GM18909 (cell line): Measurements from ENCODE around the gene RMND5B.
A peak's percentile ranks its signal among the peaks of the same experiment; 100 is the strongest.
"Not testable (repeated sequence)": the region's sequence is repeated elsewhere in the genome, so short reads cannot be mapped to it uniquely, and the experiment has no call there.

Experiments used
- ATAC-seq: cut with Tn5 transposase; IDR thresholded peaks from one replicate; pipeline ENCODE4 v1.9.1; 2021; ENCODE audit warnings: mild to moderate bottlenecking; ENCODE audit not compliant: unreplicated experiment, poor library complexity

RMND5B gene, protein sequence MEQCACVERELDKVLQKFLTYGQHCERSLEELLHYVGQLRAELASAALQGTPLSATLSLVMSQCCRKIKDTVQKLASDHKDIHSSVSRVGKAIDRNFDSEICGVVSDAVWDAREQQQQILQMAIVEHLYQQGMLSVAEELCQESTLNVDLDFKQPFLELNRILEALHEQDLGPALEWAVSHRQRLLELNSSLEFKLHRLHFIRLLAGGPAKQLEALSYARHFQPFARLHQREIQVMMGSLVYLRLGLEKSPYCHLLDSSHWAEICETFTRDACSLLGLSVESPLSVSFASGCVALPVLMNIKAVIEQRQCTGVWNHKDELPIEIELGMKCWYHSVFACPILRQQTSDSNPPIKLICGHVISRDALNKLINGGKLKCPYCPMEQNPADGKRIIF

DNA sequence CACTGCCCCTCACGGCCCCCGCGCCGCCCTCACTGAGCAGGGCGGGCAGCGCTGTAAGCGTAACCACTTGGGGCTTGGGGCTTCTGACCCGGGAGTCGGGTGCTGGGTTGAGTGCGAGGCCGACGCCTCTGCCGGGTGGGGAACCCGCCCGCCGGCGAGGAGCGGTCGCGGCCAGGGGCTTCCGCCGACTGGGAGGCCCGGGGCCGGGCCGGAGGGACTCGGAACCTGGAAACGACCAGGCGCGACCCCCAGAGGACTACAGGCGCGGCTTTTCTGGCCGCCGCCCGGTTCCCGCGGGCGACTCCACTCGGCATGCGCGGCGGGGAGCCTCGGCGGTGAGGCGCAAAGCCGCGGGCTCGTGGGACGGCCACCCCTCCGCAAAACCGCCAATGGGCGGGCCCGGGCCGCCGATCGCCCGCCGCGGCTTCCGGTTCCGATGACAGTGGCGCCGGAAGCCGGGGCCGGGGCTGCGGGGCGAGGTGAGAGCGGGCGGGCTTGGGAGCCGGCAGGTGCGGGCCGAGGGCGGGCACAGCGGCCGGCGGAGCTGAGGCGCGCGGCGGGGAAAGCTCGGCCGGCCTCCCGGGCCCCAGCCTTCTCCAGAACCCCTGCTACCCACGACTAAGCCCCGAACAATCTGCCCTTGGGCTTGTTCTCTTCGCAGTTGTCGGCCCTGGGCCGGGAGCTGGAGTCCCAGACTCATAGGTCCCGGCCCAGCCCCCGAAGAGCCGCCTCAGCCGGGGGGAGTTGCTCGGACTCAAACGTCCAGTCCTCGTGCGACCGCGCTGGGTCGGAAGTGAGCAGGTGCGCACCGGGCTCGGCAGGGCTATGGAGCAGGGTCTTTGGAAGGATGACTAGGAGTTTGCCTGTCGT lies at the start of gene RMND5B:
RMND5B (plus strand) TSS at position 439 of the 870 bp plus-strand sequence. CDS start 7,106 bp downstream, outside the sequence.
- ATAC-seq = peak; percentile 85

DNA sequence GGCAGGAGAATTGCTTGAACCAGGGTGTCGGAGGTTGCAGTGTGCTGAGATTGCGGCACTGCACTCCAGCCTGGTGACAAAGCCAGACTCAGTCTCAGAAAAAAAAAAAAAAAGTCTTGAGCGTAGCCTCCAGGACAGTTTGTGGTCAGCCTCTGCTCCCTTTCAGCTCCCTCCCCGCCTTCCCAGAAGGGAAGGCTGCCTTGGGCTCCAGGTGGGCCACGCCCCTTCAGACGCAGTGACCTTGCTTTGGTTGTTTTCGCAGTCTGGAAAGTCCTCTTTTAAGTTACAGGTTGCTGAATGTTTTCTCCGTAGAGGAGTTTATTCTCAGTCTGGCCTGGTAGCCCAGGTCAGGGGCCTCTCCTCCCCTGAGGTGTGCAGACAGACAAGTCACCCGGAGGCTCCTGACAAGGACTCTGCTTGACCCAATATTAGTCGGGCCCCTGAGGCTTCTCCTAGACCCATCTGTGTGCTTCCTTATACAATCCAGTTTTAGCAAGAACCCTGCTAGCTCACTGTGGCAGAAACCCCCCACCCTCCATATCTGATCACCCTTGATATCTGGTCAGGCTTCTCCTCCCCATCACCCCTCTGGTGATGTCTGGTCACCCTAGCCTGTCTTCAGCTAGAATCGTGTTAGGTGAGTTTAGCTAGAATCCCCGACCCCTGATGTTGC lies 49.1 kb upstream of the RMND5B start:
- ATAC-seq = no peak

DNA sequence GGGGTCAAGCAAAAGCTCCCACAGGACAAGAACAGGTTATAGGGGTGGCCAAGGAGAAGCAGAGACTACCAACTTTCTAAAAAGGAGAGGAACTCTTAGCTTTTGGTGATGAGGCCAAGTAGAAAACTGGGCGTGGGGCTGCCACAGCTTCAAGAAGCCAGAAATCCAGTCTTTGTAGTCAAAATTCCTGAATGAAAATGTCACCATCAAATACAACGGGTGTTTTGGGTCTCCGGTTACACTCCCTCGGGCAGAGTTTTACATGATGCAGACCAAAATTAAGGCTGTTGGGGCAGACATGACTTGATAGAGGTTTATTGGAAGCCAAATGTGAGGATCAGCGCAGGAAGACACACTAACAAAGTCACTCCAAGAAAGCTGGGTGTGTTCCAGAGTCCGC lies 46.9 kb upstream of the RMND5B start:
- ATAC-seq = no peak

DNA sequence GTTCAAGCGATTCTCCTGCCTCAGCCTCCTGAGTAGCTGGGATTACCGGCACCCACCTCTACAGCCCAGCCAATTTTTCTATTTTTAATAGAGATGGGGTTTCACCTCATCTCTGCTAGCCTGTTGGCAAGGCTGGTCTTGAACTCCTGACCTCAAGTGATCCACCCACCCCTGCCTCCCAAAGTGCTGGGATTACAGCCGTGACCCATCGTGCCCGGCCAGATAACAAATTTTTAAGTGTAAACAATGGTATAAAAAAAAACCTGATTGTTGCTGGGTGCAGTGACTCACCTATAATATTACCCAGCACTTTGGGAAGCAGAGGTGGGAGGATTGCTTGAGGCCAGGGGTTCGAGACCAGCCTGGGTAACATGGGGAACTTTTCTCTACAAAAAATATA lies 45.5 kb upstream of the RMND5B start:
- no peak for ATAC-seq

DNA sequence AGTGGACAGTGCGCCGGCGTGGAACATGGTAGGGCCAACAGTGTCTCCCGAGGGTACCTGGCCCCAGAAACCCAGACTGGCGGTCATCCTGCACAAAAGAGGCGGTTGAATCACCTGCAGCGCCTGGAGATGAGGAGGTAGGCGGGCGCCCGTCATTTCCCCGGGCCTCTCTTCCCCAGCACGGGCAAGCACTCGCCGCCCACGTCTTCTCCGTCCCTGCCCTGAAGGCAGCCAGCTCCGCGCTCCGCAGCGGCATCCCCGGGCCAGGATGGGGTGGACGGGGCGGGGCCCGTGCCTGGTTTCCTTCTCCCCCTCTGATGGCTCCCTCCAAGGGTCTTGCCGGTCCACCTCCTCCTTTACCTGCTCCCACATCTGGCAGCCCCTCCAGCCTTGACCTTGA lies 44.5 kb upstream of the RMND5B start:
- no peak for ATAC-seq

DNA sequence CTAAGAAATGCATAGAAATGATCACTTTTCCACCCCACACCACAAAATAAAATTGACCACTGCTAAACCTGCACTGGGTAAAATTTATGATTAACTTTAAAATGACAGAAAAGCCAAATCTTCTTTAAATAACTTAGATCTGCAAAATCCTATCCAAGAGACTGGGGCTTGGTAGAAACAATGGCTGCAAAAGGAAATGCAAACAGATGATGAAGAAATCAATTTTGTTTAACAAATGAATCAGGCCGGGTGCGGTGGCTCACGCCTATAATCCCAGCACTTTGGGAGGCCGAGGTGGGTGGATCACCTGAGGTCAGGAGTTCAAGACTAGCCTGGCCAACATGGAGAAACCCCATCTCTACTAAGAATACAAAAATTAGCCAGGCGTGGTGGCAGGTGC lies 43.6 kb upstream of the RMND5B start:
- not testable (repeated sequence) for ATAC-seq

DNA sequence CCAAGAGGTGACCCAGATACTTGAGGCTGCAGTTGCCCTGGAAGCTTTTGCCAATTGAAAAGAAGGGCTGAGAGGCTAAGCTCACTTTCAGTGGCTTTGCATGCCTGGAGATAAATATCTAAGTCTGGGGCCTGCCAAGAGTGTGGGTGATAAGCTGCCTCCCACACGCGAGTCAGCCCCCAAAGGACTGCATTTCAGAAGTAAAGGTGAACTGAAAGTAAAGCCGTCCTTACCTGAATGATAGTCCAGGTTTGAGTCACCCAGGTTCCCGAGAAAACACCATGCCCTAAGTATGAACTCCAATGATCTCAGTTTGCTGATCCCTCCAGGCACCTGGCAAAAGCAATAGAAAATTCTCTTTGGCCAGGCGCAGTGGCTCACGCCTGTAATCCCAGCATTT lies 40.0 kb upstream of the RMND5B start:
- no peak for ATAC-seq

DNA sequence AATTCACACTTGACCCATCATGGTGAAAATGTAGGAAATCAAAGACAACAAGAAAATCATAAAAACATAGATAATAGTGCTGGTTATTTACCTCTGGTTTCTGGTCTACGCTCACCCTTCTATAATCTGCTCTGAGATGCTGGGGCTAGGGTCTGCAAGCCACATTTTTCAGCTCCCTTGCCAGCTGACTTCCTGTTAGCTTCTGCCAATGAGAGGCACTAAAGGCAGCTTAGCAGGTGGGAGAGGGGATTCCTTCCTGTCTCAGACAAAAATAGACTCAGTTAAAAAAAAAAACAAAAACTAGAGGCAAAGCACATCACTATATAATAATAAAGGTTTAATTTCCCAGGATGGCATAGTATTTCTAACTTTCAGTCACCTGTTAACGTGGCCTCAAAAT lies 37.7 kb upstream of the RMND5B start:
- ATAC-seq = no peak

DNA sequence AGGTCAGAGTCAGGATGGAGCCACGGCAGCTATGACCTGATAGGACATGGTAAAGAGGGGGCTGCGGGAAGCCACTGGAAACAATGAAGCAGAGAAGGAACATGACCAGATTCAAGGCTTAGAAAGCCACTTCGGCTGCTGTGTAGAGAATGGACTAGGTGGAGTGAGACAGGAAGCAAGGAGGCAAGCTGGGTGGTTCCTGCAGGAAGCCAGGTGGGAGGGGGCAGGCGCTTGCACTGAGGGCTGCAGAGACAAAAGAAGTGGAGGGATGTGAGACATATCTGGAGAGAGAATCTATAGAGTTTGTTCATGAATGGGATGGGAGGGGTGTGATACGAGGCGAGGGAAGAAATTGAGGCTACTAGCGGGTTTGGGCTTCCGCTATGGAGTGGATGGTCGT lies 36.5 kb upstream of the RMND5B start:
- ATAC-seq = no peak

DNA sequence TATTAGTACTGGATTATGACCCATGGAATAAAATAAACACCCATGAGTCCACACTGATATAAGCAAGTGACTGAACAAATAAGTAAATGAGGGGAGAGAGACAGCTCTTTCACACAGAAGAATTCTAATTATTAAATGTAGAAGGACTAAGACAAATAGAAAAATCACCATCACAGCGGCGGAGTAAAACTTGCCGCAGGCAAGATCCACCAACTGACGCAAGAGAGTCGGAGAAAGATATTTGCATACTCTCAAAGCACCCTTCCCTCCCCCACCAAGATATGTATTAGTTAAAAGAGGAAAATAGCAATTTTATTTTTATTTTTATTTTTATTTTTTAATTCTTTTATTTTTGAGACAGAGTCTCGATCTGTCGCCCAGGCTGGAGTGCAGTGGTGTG lies 32.1 kb upstream of the RMND5B start:
- no peak for ATAC-seq

DNA sequence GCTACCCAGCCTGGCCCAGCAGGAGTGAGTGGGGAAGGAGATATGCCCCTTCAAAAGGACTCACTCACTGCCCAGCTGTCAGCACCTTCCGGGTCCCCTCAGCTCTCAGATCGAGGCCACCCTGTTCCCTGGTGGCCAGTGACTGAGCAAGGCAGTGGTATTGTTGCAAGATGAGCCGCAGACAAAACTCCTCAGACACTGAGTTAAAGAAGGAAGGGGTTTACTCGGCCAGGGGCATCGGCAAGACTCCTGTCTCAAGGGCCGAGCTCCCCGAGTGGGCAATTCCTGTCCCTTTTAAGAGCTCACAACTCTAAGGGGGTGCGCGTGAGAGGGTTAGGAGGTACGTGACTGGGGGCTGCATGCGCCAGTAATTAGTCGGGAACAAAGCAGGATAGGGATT lies 27.2 kb upstream of the RMND5B start:
- ATAC-seq = no peak

DNA sequence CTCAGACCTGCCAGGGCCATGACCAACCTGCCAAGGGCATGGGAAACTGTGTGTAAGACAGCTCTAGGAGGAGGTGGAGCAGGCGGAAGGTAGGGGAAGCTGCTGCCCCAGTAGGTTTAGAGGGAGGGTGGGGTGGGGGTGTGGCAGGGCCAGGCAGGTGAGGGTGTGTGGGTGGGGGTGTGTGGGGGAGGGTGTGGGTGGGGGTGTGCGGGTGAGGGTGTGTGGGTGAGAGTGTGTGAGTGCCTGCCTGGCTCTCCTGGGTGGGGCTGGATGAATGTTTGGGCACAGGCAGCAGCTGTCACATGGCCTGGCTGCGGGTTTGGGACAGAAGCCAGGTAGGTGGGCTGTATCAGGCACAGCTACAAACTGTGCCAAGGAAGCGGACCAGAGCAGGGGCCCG lies 26.3 kb upstream of the RMND5B start:
- no peak for ATAC-seq

DNA sequence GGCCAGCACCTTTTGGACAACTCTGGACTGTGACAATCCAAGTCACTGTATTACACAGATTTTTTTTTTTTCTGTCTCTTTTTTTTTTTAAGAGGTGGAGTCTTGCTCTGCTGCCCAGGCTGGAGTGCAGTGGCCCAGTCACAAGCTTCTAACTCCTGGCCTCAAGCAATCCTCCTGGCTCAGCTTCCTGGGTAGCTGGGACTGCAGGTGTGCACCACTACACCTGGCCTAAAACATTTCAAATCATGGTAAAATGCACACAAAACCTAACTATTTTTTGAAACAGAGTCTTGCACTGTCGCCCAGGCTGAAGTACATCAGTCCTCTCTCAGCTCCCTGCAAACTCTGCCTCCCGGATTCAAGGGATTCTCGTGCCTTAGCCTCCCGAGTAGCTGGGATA lies 24.7 kb upstream of the RMND5B start:
- ATAC-seq = no peak

DNA sequence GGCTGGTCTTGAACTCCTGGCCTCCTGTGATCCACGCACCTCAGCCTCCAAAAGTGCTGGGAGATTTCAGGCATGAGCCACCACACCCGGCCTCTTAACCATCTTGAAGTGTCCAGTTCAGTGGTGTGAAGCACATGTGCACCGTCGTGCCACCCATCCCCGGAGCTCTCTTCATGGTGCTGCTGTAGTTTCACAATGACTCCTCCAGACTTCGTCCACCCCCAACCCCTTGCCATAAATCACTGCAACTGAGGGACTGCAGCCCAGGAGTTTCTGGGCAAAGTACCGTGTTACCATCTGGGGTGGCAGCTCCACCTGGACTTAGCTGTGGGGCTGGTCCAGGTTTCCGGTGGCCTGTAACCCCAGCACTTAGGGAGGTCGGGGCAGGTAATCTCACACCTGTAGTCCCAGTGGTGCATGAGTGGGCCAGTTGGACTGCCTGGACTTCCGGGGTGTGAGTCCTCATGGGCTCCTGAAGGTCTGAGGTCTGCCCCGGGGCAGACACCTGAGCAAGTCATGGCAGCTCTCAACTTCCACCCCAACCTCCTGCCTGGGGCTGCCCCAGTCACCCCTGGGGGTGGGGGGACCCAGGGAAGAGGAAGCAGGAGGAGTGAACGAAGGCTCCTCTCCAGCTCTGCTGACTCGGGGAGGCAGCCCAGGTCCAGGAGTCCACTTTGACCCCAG lies 24.1 kb upstream of the RMND5B start:
- no peak for ATAC-seq

DNA sequence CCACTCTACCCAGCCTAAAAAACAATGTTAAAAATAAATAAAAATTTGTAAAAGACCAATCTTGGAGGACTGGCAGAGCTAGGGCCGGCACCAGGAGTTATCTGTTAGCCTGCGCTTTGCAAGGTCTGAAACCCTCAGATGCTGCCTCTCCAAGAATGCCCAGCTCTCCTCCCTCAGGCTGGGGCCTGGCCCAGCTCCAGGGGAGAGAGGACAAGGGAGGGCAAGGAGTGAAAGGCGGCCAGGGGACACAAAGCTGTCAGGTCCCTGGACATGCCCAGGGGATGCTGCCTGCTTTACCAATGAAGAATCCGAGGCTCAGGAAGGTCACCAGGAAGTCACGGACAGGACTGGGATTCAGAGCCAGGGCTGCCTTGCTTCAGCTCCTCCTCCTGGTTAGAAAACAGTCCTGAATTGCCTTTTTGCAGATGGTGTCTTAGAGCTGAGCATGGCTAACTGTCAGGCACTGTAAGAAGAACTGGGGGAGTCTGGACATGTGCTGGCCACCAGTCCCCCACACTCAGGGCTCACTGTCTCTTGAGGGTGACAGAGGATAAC lies 23.0 kb upstream of the RMND5B start:
- no peak for ATAC-seq

DNA sequence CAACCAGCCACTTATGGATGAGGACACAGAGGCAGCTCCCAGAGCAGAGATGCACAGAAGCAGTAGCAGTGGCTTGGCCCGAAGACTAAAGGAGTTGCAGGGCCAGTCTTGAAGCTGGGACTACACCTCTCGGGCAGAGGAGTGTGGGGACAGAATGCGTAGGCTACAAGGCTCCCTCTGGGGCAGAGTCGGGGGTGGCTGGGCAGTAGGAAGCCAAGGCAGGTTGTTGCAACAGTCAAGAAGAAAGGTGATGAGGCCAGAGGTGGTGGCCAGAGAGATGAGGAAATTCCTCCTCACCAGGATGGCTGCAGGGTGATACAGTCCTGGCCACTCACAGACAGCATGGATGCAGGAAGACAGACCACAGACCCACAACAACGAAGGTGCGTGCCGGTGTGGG lies 22.4 kb upstream of the RMND5B start:
- ATAC-seq = no peak

DNA sequence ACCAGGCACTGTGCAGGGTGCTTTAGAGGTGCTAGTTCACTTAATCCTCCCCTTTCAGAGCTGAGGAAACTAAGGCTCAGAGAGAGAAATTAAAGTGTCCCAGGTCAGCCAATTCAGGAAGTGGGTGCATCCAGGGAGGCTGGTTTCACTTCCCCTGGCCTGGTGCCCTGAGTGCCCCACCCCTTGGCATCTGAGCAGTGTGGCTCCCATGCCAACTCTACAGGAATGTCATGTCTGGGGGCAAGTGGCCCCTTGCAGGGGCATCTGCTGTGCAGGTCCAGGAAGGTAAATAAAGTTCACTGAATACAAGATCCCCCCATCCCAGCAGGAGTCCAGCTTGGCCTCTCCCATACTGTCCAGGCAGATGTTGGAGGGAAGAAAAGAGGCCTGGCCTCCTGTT lies 21.8 kb upstream of the RMND5B start:
- no peak for ATAC-seq

DNA sequence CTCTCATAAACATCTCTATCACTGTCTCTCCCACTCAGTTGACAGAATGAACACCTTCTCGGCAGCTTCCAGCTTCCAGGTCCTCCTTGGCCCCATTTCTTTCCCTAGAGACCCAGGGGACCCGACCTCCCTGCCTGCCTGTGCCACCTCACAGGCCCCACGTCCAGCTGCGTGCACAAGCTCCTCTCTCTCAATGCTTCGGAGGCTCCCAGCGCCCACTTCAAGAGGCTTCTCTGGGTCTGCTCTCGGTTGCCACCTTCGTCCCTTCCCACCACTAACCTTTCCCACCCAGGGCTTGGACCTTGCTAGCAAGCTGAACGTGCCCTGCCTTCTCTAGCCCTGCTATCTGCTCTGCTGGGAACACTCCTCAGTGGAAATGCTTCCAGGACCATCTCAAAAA lies 20.3 kb upstream of the RMND5B start:
- no peak for ATAC-seq

DNA sequence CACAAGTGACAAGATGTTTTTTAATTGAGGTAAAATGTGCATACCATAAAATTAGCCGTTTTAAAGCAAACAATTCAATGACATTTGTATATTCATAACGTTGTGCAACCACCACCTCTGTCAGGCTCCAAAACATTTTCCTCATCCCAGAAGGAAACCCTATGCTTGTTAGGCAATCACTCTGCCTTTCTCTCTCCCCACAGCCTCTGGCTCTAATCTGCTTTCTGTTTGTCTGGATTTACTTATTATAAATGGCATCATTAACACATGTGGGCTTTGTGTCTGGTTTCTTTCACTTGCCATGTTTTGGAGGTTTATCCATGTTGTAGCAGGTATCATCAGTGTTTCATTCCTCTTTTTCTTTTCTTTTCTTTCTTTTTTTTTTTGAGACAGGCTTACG lies 18.9 kb upstream of the RMND5B start:
- ATAC-seq = no peak

DNA sequence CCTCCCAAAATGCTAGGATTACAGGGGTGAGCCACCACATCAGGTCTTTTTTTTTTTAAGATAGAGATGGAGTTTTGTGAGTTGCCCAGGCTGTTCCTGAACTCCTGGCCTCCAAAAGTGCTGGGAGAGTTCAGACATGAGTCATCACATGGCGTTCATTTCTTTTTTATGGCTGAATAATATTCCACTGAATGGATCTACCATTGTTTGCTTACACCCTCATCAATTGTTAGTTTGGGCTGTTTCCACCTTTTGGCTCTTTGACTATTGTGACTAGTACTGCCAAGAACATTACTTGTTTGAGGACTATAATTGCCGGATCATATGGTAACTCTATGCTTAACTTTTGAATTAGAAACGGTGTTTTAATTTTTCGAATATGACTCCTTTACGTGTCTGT lies 18.3 kb upstream of the RMND5B start:
- ATAC-seq = no peak
